Omental fat pad (tissue), 4 donors: Measurements from ENCODE around the gene APOBEC3A. TPM values are rescaled to one million over a fixed set of nuclear protein-coding genes. Genes with fewer than 3 reads are reported as not detected.
A peak's percentile ranks its signal among the peaks of the same experiment; 100 is the strongest.

Experiments used
- ATAC-seq: fragments of 150-250 bp; one replicate; pipeline ENCODE4 v1.9.1; 2016; ENCODE audit warnings: mild to moderate bottlenecking, moderate library complexity; ENCODE audit not compliant: low FRiP score
- DNase-seq: peaks from one replicate; pipeline ENCODE4 v3.0.0-alpha.2; 2019; ENCODE audit warnings: low spot score
- total RNA-seq, 4 donors: library from RNA; depleted of rRNA; stranded (reverse); fragments of >200 nt; gene quantifications; one replicate each; pipeline ENCODE4 v1.1.0, GENCODE V29; 2016
- TF ChIP-seq, protein P1 (sequence below), 3 donors: fragments of 450-650 bp; IDR thresholded peaks; one replicate each; pipeline ENCODE4 v1.5.1; 2016 to 2017; ENCODE audit warnings: antibody characterized with exemption in 3 of 3, mild to moderate bottlenecking in 3 of 3, moderate library complexity in 2 of 3

APOBEC3A gene
- total RNA-seq, 4 donors from 2014 or later, result 2.7 to 47.4 (median 4.9) TPM

- no peak for ATAC-seq
- DNase-seq, result no peak
- TF ChIP-seq, protein P1, sequence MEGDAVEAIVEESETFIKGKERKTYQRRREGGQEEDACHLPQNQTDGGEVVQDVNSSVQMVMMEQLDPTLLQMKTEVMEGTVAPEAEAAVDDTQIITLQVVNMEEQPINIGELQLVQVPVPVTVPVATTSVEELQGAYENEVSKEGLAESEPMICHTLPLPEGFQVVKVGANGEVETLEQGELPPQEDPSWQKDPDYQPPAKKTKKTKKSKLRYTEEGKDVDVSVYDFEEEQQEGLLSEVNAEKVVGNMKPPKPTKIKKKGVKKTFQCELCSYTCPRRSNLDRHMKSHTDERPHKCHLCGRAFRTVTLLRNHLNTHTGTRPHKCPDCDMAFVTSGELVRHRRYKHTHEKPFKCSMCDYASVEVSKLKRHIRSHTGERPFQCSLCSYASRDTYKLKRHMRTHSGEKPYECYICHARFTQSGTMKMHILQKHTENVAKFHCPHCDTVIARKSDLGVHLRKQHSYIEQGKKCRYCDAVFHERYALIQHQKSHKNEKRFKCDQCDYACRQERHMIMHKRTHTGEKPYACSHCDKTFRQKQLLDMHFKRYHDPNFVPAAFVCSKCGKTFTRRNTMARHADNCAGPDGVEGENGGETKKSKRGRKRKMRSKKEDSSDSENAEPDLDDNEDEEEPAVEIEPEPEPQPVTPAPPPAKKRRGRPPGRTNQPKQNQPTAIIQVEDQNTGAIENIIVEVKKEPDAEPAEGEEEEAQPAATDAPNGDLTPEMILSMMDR (IDR thresholded peaks at IDR 0.05), result no peak
These were observed 21.8 kb upstream of the APOBEC3A start for GRCh38 chr22:38935616-38936015.

DNA sequence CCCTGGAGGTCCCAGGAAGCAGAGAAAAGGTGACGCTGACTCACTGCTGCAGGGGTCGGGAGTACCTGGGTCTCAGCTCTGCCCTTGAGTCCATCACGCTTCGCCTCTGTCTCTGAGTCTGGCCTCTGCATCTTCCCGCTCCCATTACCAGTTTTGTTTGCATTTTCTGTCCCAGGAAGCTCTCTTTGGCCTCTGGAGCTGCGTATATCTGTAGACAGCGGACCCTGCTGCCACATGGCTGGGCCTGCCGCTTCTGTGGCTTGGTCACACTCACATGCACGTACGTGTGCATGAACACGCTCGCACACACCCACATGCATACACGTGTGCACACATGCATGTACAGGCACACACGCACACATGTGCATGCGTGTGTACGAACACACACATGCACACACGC lies 20.8 kb upstream of the APOBEC3A start:
- DNase-seq (no peak), ATAC-seq (no peak)
- TF ChIP-seq, protein P1 (IDR thresholded peaks at IDR 0.05), result no peak

DNA sequence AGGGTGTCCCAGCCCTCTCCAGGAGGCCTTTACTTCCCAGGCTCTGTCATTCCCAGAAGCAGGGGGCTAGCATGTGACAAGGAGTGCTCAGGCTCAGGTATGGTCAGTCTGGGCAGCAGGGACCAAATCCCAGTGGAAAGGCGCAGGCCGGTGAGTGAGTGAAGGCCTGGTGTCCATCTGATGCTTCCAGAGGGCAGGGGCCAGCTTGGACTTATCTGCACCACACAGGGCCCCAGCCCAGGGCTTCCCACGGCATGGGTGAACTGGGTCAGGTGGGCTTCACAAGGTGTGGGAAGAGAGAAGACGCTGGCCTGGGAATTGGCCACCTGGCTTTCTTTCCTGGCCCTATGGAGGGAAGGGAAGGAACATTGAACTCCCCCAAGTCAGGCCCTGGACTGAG lies 20.4 kb upstream of the APOBEC3A start:
- ATAC-seq (peak; percentile 19), DNase-seq (no peak)
- TF ChIP-seq, protein P1 (IDR thresholded peaks at IDR 0.05), result no peak

- TF ChIP-seq, protein P1 (IDR thresholded peaks at IDR 0.05), result no peak
- peak; percentile 23 for ATAC-seq
- DNase-seq, result no peak
These were observed 19.9 kb upstream of the APOBEC3A start for GRCh38 chr22:38937541-38937940.

- DNase-seq, result no peak
- no peak for ATAC-seq
- TF ChIP-seq, protein P1 (IDR thresholded peaks at IDR 0.05), result no peak
These were observed 19.2 kb upstream of the APOBEC3A start for GRCh38 chr22:38938221-38938620.

- TF ChIP-seq, protein P1 (IDR thresholded peaks at IDR 0.05), result no peak
- ATAC-seq, result no peak
- no peak for DNase-seq
These were observed 18.5 kb upstream of the APOBEC3A start for GRCh38 chr22:38938925-38939324.

- no peak for ATAC-seq
- TF ChIP-seq, protein P1 (IDR thresholded peaks at IDR 0.05), result no peak
- DNase-seq, result no peak
These were observed 16.5 kb upstream of the APOBEC3A start for GRCh38 chr22:38940811-38941384.
